GM12873 (cell line): ENCODE results near the gene PGLYRP3.

Experiments
- TF ChIP-seq, protein P1 (sequence below): IDR thresholded peaks from 2 replicates; pipeline ENCODE4 v1.5.1; 2012; ENCODE audit warnings: low read depth, mild to moderate bottlenecking, moderate library complexity, low read length, control low read depth; ENCODE audit not compliant: insufficient read depth; ENCODE audit errors: missing control alignments

The PGLYRP3 gene

DNA sequence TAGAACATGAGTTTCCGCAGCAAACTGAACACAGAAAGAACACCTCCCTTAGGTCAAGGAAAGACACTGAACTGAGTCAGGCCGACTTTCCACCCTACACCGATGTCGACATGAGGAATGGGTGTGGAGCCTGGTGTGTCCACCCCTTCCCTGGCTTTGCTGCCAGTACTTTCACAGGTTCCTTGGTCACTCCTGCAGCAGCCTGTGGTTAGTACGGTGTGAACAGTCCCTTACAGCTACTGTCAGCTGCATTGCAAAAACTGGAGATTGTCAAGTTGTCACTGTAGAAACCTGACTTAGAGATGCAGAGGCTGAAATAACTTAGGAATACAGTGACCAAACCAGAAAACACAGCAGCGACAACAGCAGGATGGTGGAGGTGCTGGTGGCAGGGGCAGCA, 7.1 kb downstream of the PGLYRP3 start:
- TF ChIP-seq, protein P1, sequence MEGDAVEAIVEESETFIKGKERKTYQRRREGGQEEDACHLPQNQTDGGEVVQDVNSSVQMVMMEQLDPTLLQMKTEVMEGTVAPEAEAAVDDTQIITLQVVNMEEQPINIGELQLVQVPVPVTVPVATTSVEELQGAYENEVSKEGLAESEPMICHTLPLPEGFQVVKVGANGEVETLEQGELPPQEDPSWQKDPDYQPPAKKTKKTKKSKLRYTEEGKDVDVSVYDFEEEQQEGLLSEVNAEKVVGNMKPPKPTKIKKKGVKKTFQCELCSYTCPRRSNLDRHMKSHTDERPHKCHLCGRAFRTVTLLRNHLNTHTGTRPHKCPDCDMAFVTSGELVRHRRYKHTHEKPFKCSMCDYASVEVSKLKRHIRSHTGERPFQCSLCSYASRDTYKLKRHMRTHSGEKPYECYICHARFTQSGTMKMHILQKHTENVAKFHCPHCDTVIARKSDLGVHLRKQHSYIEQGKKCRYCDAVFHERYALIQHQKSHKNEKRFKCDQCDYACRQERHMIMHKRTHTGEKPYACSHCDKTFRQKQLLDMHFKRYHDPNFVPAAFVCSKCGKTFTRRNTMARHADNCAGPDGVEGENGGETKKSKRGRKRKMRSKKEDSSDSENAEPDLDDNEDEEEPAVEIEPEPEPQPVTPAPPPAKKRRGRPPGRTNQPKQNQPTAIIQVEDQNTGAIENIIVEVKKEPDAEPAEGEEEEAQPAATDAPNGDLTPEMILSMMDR, result no peak

DNA sequence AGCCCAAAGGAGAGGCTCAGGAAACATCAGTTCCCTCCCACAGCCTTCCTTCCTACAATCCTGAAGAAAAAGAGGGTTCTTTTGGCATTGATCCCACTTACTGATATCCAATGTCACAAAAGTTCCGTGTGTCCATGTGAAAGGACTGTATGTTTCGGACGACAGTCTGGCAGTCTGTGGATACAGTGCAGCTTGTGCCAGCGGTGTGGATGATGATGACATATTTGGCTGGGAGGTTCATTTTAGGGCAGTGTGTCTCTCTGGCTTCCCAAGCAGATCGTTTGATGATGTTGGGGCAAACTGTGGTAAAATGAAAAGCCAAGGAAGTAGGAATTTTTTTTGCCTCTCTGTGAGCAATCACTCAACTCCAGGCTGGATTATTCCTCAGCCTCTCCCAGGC, 10.4 kb downstream of the PGLYRP3 start:
- TF ChIP-seq, protein P1, result no peak

DNA sequence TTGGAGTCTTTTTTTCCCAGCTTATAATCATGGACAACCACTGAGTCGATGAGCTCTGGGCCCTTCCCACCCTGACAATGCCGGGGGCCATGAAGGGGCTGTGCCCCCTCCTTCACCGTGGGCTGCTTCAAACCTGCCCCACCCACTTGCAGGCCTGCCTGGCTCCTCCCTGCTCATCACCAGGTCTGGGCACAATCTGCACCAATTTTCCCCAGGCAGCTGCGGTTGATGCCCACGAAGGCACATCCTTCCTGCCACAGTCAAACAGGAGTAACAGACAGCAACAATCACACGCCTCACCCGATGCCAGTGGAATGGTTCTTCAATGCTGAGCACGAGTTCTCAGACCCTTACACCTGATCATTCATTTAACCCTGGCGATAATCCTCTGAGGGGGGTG, 18.9 kb downstream of the PGLYRP3 start:
- TF ChIP-seq, protein P1, result no peak

DNA sequence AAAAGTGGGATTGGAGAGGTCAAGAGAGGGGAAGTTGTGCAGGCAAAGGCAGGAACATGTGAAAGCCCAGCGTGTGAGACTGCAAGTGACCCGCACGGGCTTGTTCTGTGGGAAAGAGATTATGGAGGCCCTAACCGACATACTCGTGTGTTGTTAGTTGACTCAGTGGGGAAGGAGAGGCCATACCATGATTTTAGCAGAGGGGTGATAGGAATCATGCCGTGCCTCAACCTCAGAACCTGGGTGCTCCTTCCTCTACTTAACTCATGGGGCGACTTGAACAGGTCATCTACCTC, 19.3 kb downstream of the PGLYRP3 start:
- TF ChIP-seq, protein P1, result no peak

DNA sequence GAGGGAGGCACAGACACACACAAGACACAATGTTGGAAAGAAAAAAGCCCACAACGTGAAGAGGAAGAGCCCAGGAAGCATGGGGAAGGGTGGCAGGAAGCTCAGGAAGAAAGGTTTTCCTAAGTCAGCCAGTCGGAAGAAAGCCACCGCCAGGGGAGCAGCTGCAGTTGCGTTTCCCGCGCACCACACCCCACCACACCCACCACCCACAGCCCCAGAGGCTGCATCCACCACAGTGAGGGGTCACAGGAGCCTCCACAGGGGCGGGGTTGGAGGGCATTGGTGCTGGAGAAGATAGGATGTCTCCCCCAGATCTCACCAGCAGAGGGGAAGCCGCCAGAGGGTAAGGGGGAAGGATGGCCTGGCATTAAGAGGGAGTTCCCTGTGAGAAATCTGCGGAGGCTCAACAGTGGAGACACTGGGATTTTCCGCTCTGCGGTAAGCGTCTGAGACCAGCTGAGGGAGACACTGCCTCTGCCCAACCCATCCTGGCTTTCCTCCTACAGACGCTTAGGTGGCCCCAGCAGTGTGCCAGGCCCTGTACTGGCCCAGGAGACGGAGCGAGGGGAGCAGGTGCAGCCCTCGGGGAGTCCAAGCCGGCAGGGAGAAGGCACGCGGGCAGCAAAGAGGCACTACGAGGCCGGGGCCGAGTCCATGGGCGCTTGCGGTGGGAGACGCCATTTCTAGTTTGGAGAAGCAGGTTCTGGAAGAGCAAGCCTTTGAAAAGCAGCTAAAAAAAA, 19.8 kb downstream of the PGLYRP3 start:
- TF ChIP-seq, protein P1, result peak; percentile 2

DNA sequence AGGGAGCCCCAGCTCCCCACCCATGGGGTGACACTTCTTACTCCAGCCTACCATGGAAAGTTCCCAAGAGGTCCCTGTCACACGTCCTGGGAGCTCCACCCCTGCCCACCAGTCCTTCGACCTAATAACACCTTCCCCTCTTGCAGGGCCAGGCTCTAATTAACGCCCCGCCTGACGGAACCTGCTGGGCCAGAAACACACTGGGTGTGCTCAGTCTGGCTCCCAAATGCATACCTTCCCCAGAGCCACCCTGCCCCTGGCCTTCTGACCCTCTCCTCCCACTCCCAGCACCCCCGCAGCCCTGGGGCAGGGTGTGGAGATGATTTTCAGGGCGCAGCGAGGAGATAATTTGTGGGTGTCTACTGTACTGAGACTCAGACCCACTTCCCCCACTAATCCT, 20.6 kb downstream of the PGLYRP3 start:
- TF ChIP-seq, protein P1, result no peak

DNA sequence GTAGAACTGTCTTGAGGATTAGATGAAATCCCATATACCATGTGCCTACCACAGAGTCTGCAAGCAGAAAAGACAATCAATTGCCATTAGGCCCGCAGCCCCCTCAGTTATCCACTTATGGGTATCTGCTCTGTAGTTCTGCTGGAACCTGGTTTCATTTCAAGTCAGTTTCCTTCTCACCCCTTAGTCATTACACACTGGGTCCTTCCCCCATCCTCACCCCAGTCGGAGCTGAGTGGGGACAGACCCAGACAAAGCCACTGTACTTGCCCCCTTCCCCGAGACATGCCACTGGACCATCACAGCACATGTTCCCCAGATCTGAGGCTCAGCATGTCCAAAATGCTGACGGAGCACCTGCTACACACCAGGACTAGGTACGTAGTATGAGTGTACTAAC, 21.2 kb downstream of the PGLYRP3 start:
- TF ChIP-seq, protein P1, result no peak
